HepG2 (cell line): ENCODE results near the gene ESYT2. TPM values are rescaled to one million over a fixed set of nuclear protein-coding genes. Genes with fewer than 3 reads are reported as not detected.

Source experiments
- ATAC-seq: fragments of 200-7000 bp; cut with Tn5 transposase; 3 replicates; pipeline ENCODE4 v1.9.1; 2020; ENCODE audit warnings: mild to moderate bottlenecking, moderate library complexity
- BruUV-seq: library from RNA; stranded (reverse); fragments of 400-500 nt; replicated peaks from 2 replicates; lab custom pipeline; 2021; lab: Mats Ljungman, UMichigan
- CTCF ChIA-PET: fragments of 300-600 bp; formaldehyde crosslinking; extraction: SDS; loops from one replicate; lab custom pipeline; 2021; ENCODE audit warnings: low total read pairs, inconsistent platforms, low intra/inter-chr PET ratio; lab: Yijun Ruan, JAX
- POLR2A ChIA-PET: fragments of 350-600 bp; sonication (Branson Sonifier 250); formaldehyde crosslinking; loops from one replicate; lab custom pipeline; 2020; ENCODE audit warnings: antibody characterized with exemption, inconsistent platforms; lab: Yijun Ruan, JAX
- DNase-seq: peaks from one replicate; pipeline ENCODE4 v3.0.0-alpha.2; 2015; ENCODE audit warnings: low spot score
- FAIRE-seq: peaks from 3 replicates; lab custom pipeline; 2011; peaks lifted over from hg19 to GRCh38; lab: Jason Lieb, UNC
- H2AFZ ChIP-seq: one replicate; pipeline ENCODE4 v1.6.1; 2011; ENCODE audit warnings: low read length, inconsistent platforms
- H3K27ac ChIP-seq: fragments of 300-600 bp; 3 replicates; pipeline ENCODE4 v1.8.0; 2011; ENCODE audit warnings: mixed run types, mild to moderate bottlenecking, mixed read lengths, low read length, inconsistent platforms; ENCODE audit not compliant: insufficient read depth; ENCODE audit errors: extremely low read length
- H3K27me3 ChIP-seq, 2 experiments: fragments of 200-600 bp in 1 of 2; 2 replicates in 1 of 2; 3 replicates in 1 of 2; pipeline versions ENCODE4 v1.6.0 to v1.8.0; 2011; ENCODE audit warnings: low read length in 2 of 2, mild to moderate bottlenecking in 2 of 2, moderate library complexity in 2 of 2, inconsistent platforms in 1 of 2; ENCODE audit not compliant: insufficient read depth in 2 of 2, control insufficient read depth in 1 of 2
- H3K36me3 ChIP-seq, 2 experiments: fragments of 200-600 bp in 1 of 2; replicated peaks in 1 of 2; 2 replicates in 1 of 2; 3 replicates in 1 of 2; pipeline versions ENCODE4 v1.5.1 to v1.8.0; 2011; ENCODE audit warnings: low read length in 2 of 2, inconsistent platforms in 1 of 2; ENCODE audit not compliant: insufficient read depth in 2 of 2, control insufficient read depth in 1 of 2
- H3K4me1 ChIP-seq: 2 replicates; pipeline ENCODE4 v1.5.1; 2012; ENCODE audit warnings: low read length, inconsistent platforms; ENCODE audit not compliant: insufficient read depth
- H3K4me2 ChIP-seq: 2 replicates; pipeline ENCODE4 v1.6.0; 2011; ENCODE audit warnings: low read depth, low read length, inconsistent platforms
- H3K4me3 ChIP-seq, 3 experiments: fragments of 200-600 bp in 1 of 3; sonication (generic), shearing (Covaris generic) in 1 of 3; replicated peaks in 1 of 3; 2 replicates each; pipeline ENCODE4 v1.5.1; 2011 to 2016; ENCODE audit warnings: low read length in 3 of 3, inconsistent platforms in 2 of 3, low read depth in 2 of 3, mild to moderate bottlenecking in 2 of 3, control low read depth in 1 of 3, mixed read lengths in 1 of 3; ENCODE audit not compliant: insufficient read depth in 1 of 3
- H3K79me2 ChIP-seq: one replicate; pipeline ENCODE4 v1.6.1; 2011; ENCODE audit warnings: low read length, inconsistent platforms; ENCODE audit not compliant: insufficient read depth
- H3K9ac ChIP-seq: 2 replicates; pipeline ENCODE4 v1.6.0; 2011; ENCODE audit warnings: mild to moderate bottlenecking, low read depth, low read length, inconsistent platforms; ENCODE audit not compliant: insufficient read depth
- H3K9me3 ChIP-seq: 2 replicates; pipeline ENCODE4 v1.5.1; 2012; ENCODE audit warnings: mild to moderate bottlenecking, low read length
- H4K20me1 ChIP-seq: 2 replicates; pipeline ENCODE4 v1.6.0; 2011; ENCODE audit warnings: inconsistent platforms, mild to moderate bottlenecking, low read length, moderate library complexity; ENCODE audit not compliant: insufficient read depth
- ELF1 ChIP-seq: sonication (generic); formaldehyde crosslinking; IDR thresholded peaks from 2 replicates; pipeline ENCODE4 v1.4.0; 2020; ENCODE audit warnings: missing genetic modification reagents
- GATAD2A ChIP-seq: IDR thresholded peaks from 2 replicates; pipeline ENCODE4 v1.6.1; 2016
- PLRG1 ChIP-seq: fragments of 450-650 bp; conservative IDR thresholded peaks from 2 replicates; pipeline ENCODE4 v1.6.1; 2016
- POGZ ChIP-seq: sonication (generic); formaldehyde crosslinking; IDR thresholded peaks from 2 replicates; pipeline ENCODE4 v1.4.0; 2020; ENCODE audit warnings: mild to moderate bottlenecking, missing genetic modification reagents
- SP4 ChIP-seq: sonication (generic); formaldehyde crosslinking; IDR thresholded peaks from 2 replicates; pipeline ENCODE4 v1.8.1; 2023; ENCODE audit warnings: mild to moderate bottlenecking, missing genetic modification reagents
- ZNF101 ChIP-seq: sonication (generic); formaldehyde crosslinking; IDR thresholded peaks from 2 replicates; pipeline ENCODE4 v1.4.0; 2020; ENCODE audit warnings: mild to moderate bottlenecking, low read depth, missing genetic modification reagents, borderline replicate concordance
- ZSCAN21 ChIP-seq: sonication (generic); formaldehyde crosslinking; IDR thresholded peaks from 2 replicates; pipeline ENCODE4 v1.8.0; 2022; ENCODE audit warnings: mild to moderate bottlenecking, missing genetic modification reagents, moderate library complexity, borderline replicate concordance
- ZSCAN22 ChIP-seq: sonication (generic); formaldehyde crosslinking; IDR thresholded peaks from 2 replicates; pipeline ENCODE4 v1.4.0; 2020; ENCODE audit warnings: mild to moderate bottlenecking, missing genetic modification reagents
- WGBS: methylation state at CpG from one replicate; pipeline ENCODE4 v1.1.6; 2017; ENCODE audit warnings: low lambda C conversion rate; 5-methylcytosine and 5-hydroxymethylcytosine counted together
- in situ Hi-C: cut with HindIII; loops from 2 replicates; pipeline ENCODE4 v1.10.0; 2017; ENCODE audit warnings: low pct_unique_long_range_greater_than_20kb; ENCODE audit not compliant: extremely low pct_ligation_motif_present
- intact Hi-C: fragments of 100-400 bp; cut with micrococcal nuclease; formaldehyde crosslinking; loops from one replicate; pipeline ENCODE4 v1.10.0; 2022; ENCODE audit not compliant: unreplicated experiment
- polyA plus RNA-seq, 8 experiments: library from polyadenylated mRNA; depleted of rRNA in 3 of 8; stranded (reverse) in 7 of 8; unstranded in 1 of 8; fragments of >200 nt; fragmentation: Illumina TruSeq in 4 of 8; extraction: Trizol in 4 of 8; gene quantifications; 2 replicates each; pipeline versions ENCODE4 v1.2.1 to v1.2.3, GENCODE V29; 2011 to 2016; ENCODE audit warnings: low read depth in 4 of 8, missing spikeins in 1 of 8, mixed read lengths in 1 of 8; ENCODE audit not compliant: insufficient read depth in 1 of 8
- total RNA-seq, 5 experiments: library from RNA; depleted of rRNA; stranded (reverse); fragments of >200 nt; fragmentation: Illumina TruSeq; extraction: Trizol; gene quantifications; 2 replicates each; pipeline ENCODE4 v1.2.3, GENCODE V29; 2016; ENCODE audit warnings: low read depth in 1 of 5
- TF ChIP-seq, protein P1 (sequence below): sonication (generic); formaldehyde crosslinking; IDR thresholded peaks from 2 replicates; pipeline ENCODE4 v1.5.0; 2020; ENCODE audit warnings: missing genetic modification reagents
- TF ChIP-seq, protein P2 (sequence below): sonication (generic); formaldehyde crosslinking; IDR thresholded peaks from 2 replicates; pipeline ENCODE4 v1.4.0; 2020; ENCODE audit warnings: missing genetic modification reagents, borderline replicate concordance
- TF ChIP-seq, protein P3 (sequence below): sonication (generic); formaldehyde crosslinking; IDR thresholded peaks from 2 replicates; pipeline ENCODE4 v1.8.1; 2023; ENCODE audit warnings: mild to moderate bottlenecking, missing genetic modification reagents
- TF ChIP-seq, protein P4 (sequence below): sonication (generic); formaldehyde crosslinking; IDR thresholded peaks from 2 replicates; pipeline ENCODE4 v1.4.0; 2020; ENCODE audit warnings: mild to moderate bottlenecking, missing genetic modification reagents
- TF ChIP-seq, protein P5 (sequence below): sonication (generic); formaldehyde crosslinking; IDR thresholded peaks from 2 replicates; pipeline ENCODE4 v1.5.0; 2020; ENCODE audit warnings: mild to moderate bottlenecking, missing genetic modification reagents, borderline replicate concordance

Gene ESYT2
- total and polyA plus RNA-seq, 2 of the 13 experiments (the other 11 are each of a cell fraction or from before 2014, with no cell fraction given) = 28.5 to 37.3 TPM

DNA sequence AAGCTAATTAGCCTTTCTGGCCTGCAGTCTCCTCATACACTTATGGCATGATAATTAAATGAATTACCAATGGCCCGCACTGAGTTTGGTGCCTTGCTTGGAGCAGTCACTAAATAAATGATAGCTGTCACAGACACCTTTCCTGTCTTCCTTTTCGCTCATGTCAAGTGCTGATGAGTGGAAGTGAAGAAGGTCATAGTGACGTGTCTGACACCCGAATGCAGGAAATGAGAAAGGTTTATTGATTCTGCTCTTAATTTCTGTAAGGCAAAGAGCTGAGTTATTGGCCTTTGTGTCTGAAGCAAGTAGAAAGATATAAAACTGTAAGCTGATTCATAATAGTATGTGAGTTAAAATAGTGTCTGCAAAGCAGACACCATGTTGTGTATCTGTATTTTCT, 13.2 kb upstream of the ESYT2 start:
- Histone ChIP-seq H3K4me1 (peaks cover 21% of the 10 kb centered on the region), H4K20me1 (no peaks in the 10 kb centered on the region), H3K4me3 (no peak overlapping the region), H3K27ac (no peak overlapping the region), H3K36me3 (no peaks in the 10 kb centered on the region), H3K4me2 (no peak overlapping the region), H2AFZ (no peak overlapping the region), H3K9me3 (no peaks in the 10 kb centered on the region; the same call in 1 of the 2 replicates), H3K27me3 (peaks cover 0 to 1% of the 10 kb centered on the region in 2 experiments; a peak in 1 of 5 replicates), H3K79me2 (no peaks in the 10 kb centered on the region), H3K9ac (no peak overlapping the region)
- 78% methylated on average over 4 of the region's 4 CpGs for WGBS
- FAIRE-seq (no peak), DNase-seq (no peak), ATAC-seq (no peak)
- ChIA-PET CTCF (no interaction called here), POLR2A (interaction anchor here (1.1 kb wide), 1 partner anchor 135 kb away, joined by 3 read pairs; no protein-coding TSS in a partner anchor)
- intact Hi-C loops (no loop called here), in situ Hi-C loops (no loop called here)
- BruUV-seq = no TSS peak
- TF ChIP-seq ZNF101 (CRISPR knock-in tag) (no peak), ZSCAN22 (CRISPR knock-in tag) (no peak), ELF1 (no peak), SP4 (CRISPR knock-in tag) (no peak), PLRG1 (no peak), GATAD2A (CRISPR knock-in tag) (no peak), POGZ (no peak), ZSCAN21 (CRISPR knock-in tag) (no peak)
- TF ChIP-seq, protein P1, sequence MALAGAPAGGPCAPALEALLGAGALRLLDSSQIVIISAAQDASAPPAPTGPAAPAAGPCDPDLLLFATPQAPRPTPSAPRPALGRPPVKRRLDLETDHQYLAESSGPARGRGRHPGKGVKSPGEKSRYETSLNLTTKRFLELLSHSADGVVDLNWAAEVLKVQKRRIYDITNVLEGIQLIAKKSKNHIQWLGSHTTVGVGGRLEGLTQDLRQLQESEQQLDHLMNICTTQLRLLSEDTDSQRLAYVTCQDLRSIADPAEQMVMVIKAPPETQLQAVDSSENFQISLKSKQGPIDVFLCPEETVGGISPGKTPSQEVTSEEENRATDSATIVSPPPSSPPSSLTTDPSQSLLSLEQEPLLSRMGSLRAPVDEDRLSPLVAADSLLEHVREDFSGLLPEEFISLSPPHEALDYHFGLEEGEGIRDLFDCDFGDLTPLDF (CRISPR knock-in tag) = no peak
- TF ChIP-seq, protein P2, sequence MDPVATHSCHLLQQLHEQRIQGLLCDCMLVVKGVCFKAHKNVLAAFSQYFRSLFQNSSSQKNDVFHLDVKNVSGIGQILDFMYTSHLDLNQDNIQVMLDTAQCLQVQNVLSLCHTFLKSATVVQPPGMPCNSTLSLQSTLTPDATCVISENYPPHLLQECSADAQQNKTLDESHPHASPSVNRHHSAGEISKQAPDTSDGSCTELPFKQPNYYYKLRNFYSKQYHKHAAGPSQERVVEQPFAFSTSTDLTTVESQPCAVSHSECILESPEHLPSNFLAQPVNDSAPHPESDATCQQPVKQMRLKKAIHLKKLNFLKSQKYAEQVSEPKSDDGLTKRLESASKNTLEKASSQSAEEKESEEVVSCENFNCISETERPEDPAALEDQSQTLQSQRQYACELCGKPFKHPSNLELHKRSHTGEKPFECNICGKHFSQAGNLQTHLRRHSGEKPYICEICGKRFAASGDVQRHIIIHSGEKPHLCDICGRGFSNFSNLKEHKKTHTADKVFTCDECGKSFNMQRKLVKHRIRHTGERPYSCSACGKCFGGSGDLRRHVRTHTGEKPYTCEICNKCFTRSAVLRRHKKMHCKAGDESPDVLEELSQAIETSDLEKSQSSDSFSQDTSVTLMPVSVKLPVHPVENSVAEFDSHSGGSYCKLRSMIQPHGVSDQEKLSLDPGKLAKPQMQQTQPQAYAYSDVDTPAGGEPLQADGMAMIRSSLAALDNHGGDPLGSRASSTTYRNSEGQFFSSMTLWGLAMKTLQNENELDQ (CRISPR knock-in tag) = no peak
- TF ChIP-seq, protein P3, sequence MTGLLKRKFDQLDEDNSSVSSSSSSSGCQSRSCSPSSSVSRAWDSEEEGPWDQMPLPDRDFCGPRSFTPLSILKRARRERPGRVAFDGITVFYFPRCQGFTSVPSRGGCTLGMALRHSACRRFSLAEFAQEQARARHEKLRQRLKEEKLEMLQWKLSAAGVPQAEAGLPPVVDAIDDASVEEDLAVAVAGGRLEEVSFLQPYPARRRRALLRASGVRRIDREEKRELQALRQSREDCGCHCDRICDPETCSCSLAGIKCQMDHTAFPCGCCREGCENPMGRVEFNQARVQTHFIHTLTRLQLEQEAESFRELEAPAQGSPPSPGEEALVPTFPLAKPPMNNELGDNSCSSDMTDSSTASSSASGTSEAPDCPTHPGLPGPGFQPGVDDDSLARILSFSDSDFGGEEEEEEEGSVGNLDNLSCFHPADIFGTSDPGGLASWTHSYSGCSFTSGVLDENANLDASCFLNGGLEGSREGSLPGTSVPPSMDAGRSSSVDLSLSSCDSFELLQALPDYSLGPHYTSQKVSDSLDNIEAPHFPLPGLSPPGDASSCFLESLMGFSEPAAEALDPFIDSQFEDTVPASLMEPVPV (CRISPR knock-in tag) = no peak
- TF ChIP-seq, protein P4, sequence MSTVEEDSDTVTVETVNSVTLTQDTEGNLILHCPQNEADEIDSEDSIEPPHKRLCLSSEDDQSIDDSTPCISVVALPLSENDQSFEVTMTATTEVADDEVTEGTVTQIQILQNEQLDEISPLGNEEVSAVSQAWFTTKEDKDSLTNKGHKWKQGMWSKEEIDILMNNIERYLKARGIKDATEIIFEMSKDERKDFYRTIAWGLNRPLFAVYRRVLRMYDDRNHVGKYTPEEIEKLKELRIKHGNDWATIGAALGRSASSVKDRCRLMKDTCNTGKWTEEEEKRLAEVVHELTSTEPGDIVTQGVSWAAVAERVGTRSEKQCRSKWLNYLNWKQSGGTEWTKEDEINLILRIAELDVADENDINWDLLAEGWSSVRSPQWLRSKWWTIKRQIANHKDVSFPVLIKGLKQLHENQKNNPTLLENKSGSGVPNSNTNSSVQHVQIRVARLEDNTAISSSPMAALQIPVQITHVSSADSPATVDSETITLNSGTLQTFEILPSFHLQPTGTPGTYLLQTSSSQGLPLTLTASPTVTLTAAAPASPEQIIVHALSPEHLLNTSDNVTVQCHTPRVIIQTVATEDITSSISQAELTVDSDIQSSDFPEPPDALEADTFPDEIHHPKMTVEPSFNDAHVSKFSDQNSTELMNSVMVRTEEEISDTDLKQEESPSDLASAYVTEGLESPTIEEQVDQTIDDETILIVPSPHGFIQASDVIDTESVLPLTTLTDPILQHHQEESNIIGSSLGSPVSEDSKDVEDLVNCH (CRISPR knock-in tag) = no peak
- TF ChIP-seq, protein P5, sequence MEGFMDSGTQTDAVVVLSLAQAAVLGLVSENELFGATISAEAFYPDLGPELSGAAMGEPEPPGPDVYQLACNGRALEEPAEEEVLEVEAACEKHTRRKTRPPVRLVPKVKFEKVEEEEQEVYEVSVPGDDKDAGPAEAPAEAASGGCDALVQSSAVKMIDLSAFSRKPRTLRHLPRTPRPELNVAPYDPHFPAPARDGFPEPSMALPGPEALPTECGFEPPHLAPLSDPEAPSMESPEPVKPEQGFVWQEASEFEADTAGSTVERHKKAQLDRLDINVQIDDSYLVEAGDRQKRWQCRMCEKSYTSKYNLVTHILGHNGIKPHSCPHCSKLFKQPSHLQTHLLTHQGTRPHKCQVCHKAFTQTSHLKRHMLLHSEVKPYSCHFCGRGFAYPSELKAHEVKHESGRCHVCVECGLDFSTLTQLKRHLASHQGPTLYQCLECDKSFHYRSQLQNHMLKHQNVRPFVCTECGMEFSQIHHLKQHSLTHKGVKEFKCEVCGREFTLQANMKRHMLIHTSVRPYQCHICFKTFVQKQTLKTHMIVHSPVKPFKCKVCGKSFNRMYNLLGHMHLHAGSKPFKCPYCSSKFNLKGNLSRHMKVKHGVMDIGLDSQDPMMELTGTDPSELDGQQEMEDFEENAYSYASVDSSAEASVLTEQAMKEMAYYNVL (CRISPR knock-in tag) = no peak
